HG03066 (cell line): ENCODE data around the gene PCNT.
"Not testable (repeated sequence)": the region's sequence is repeated elsewhere in the genome, so short reads cannot be mapped to it uniquely, and the experiment has no call there.

Experiments
- ATAC-seq: cut with Tn5 transposase; IDR thresholded peaks from one replicate; pipeline ENCODE4 v1.9.1; 2021; ENCODE audit warnings: low read depth; ENCODE audit not compliant: unreplicated experiment

The PCNT gene

GRCh38 chr21:46421756-46422555, 98.0 kb downstream of the PCNT start:
- ATAC-seq = no peak

- no peak for ATAC-seq
Measured at GRCh38 chr21:46422636-46423241, 98.8 kb downstream of the PCNT start.

- ATAC-seq = no peak
Measured at GRCh38 chr21:46423546-46424038, 99.6 kb downstream of the PCNT start.

- ATAC-seq = no peak
Measured at GRCh38 chr21:46424039-46424591, 100.2 kb downstream of the PCNT start.

- no peak for ATAC-seq
Measured at GRCh38 chr21:46424621-46425020, 100.7 kb downstream of the PCNT start.

- ATAC-seq = no peak
Measured at GRCh38 chr21:46425041-46425440, 101.1 kb downstream of the PCNT start.

GRCh38 chr21:46425571-46425970, 101.6 kb downstream of the PCNT start:
- ATAC-seq = no peak

- no peak for ATAC-seq
Measured at GRCh38 chr21:46426313-46427046, 102.5 kb downstream of the PCNT start.

GRCh38 chr21:46427516-46427915, 103.6 kb downstream of the PCNT start:
- no peak for ATAC-seq

- no peak for ATAC-seq
Measured at GRCh38 chr21:46428286-46428685, 104.3 kb downstream of the PCNT start.

GRCh38 chr21:46428987-46429710, 105.2 kb downstream of the PCNT start:
- no peak for ATAC-seq

- no peak for ATAC-seq
Measured at GRCh38 chr21:46429754-46430681, 106.1 kb downstream of the PCNT start.

- no peak for ATAC-seq
Measured at GRCh38 chr21:46431448-46431847, 107.5 kb downstream of the PCNT start.

GRCh38 chr21:46431884-46432488, 108.0 kb downstream of the PCNT start:
- ATAC-seq = no peak

GRCh38 chr21:46433116-46433515, 109.2 kb downstream of the PCNT start:
- ATAC-seq = not testable (repeated sequence)

- no peak for ATAC-seq
Measured at GRCh38 chr21:46434322-46434958, 110.5 kb downstream of the PCNT start.

- no peak for ATAC-seq
Measured at GRCh38 chr21:46435786-46436227, 111.9 kb downstream of the PCNT start.

- no peak for ATAC-seq
Measured at GRCh38 chr21:46436621-46437020, 112.7 kb downstream of the PCNT start.
